Medulla oblongata (tissue), 1 donor: ENCODE results near the gene CTSD.
A peak's percentile ranks its signal among the peaks of the same experiment; 100 is the strongest.
"Not testable (repeated sequence)": the region's sequence is repeated elsewhere in the genome, so short reads cannot be mapped to it uniquely, and the experiment has no call there.

Source experiments
- DNase-seq: peaks from one replicate; pipeline ENCODE4 v3.0.0-alpha.2; 2015; ENCODE audit errors: extremely low spot score

The CTSD gene

DNA sequence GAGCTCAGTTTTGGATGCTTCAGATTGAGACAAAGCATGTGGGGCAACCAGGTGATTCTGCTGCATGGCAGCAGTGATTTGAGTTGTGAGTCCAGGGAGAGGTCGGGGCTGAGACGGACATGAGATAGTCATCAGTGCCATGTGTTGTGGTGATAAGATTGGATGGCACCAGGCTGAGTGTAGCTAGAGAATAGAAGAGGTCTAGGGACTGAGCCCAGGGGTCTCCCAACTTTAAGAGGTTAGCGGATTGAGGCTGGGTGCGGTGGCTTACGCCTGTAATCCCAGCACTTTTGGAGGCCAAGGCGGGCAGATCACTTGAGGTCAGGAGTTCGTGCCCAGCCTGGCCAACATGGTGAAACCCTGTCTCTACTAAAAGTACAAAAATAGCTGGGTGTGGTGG is 6.3 kb upstream of the CTSD start:
- no peak for DNase-seq

DNA sequence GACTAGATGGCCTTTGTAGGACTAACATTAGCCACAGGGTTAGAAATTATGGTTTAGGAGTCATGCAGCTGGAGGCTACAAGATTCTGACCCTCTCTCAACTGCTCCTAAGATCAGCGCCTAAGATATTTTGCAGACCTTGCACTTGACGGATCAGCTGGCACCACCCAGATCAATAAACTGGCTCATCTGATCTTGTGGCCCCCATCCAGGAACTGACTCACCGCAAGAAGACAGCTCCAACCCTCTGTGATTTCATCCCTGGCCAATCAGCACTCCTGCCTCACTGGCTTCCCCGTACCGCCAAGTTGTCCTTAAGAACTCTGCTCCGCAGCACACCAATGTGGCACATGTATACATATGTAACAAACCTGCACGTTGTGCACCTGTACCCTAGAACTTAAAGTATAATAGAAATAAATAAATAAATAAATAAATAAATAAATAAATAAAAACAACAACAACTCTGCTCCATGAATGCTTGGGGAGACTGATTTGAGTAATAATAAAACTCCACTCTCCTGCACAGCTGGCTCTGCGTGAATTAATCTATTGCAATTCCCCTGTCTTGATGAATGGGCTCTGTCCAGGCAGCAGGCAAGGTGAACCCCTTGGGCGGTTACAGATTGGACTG is 5.7 kb upstream of the CTSD start:
- not testable (repeated sequence) for DNase-seq

DNA sequence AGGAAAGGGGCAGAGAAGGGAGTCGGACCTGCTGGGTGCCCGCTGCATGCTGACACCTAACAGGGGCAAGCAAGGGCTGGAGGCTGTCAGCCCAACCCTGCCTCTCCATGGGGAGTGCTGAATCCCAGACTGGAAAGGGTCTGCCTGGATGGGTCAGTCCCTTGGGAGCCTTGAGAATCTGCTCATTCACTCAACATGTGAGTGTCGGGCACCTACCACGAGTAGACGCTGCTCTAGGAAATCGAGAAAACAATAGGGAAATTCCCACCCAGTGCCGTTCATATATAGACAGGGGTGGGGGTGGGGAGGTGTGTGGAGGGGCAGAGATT is 4.4 kb upstream of the CTSD start:
- no peak for DNase-seq

DNA sequence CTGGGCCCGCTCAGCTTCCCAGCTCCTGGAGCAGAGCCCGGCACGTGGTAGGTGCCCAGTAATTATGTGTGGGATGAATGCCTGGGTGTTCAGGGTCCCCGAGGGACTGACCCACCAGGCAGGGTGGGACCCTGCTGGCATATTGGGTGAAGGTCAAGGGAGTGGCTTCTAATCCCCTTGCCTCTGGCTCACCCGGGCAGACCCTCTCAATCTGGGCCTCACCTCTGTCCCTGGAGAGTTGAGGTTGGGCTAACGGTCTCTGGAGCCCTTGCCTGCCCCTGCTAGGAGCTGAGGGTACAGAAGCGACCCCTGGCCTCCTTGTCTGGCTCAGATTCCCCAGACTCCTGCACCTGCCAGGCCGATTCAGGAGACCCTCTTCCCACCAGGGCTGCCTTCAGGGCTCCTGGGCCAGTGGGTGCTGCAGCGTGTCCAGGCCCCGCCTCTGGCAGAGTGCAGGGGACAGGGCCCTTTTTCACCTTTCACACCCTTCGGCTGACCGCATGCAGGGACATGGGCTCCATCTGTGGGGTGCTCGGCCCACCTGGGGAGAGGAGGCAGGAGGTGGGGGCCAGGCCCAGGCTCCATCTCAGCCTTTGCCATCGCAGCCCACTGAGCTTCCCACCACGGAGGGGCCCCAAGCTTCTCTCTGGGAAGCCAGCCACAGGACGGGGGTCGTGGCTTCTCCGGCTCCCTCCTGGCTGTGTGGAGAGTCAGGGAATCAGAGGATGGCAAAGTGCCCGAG is 3.8 kb upstream of the CTSD start:
- no peak for DNase-seq

DNA sequence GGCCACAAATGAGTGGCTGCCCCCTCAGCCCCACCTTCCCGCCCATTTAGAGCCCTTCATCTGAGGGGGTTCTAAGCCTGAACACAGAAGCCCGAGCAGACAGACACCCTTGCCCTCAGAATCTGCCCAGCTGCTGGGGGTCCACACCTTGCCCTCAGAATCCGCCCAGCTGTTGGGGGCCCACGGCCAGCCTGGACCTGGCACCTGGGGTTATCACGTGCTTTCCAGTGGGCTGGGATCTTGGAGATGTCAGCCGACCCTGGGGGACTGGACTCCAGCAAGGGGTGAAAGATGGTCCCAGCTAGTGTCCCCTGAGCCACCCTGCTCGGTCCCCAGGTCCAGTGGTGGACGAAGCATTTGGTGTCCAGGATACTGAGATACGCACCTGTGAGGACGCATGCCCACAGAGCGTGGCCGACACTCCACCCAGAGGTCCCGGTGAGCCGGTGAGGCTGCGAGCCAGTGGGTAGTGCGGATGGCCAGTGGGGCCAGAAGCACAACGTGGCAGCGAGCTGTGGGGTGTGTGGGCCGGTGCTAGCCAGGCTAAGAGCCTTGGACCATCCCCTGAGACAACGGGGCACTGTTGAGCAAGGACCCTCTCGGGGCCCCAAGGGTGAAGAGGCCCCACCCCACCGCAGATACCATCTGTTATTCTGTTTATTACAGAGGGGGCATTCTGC is 3.1 kb upstream of the CTSD start:
- DNase-seq: no peak

DNA sequence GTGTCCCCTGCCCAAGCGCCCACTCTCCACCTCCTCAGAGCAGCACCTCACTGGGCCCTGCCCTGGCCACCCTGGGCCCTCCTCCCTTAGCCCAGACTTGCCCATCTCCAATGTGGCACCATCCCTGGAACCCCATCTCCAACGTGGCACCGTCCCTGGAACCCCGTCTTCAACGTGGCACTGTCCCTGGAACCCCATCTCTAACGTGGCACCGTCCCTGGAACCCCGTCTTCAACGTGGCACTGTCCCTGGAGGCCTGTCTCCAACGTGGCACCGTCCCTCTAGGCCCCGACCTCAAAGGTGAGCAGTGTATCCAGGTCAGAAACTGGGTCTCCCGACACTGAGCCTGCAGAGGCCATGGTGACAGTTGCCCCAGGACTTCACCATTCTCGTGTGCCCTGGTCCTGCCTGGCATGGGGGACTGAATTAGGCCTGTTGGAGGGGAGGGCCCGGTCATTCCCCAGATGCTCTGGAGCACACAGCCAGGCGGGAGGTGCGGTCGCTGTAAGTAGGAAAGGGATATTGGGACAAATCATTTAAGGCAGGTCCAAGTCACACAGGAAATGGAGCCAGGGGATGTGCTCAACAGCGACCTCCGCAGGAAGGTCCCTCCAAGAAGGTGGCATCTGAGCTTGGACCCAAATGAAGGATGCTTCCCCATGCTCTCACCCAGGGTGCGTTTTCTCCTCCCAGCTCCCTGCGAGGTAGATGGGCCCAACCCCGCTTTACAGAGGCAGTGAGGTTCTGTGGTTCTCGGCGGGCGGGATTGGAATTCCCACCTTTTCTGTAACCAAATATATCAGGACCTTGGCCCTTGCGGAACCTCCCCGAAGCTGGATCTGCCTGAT is 2.4 kb upstream of the CTSD start:
- no peak for DNase-seq

DNA sequence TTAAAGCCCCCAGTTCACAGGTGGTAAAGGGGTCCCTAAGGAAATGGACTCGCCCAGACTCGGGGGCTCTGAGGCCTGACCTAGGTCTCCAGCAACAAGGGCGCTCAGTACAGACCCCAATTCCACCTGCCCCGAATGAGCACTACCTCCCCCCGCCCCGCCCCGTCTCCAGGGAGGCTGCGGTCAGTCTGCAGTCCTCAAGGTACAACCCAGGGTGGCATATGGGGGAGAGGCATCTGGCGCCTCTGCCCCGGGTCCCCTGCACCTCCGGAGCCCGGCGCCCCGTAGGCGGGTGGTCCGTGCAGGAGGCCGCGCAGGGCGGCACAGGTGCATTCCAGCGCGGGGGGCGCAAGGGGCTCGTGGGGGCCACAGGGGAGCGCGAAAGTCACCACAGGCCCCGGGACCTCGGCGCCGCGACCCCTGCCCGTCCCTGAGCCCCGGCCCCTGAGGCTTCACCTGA is 361 bp downstream of the CTSD start:
- DNase-seq: no peak

DNA sequence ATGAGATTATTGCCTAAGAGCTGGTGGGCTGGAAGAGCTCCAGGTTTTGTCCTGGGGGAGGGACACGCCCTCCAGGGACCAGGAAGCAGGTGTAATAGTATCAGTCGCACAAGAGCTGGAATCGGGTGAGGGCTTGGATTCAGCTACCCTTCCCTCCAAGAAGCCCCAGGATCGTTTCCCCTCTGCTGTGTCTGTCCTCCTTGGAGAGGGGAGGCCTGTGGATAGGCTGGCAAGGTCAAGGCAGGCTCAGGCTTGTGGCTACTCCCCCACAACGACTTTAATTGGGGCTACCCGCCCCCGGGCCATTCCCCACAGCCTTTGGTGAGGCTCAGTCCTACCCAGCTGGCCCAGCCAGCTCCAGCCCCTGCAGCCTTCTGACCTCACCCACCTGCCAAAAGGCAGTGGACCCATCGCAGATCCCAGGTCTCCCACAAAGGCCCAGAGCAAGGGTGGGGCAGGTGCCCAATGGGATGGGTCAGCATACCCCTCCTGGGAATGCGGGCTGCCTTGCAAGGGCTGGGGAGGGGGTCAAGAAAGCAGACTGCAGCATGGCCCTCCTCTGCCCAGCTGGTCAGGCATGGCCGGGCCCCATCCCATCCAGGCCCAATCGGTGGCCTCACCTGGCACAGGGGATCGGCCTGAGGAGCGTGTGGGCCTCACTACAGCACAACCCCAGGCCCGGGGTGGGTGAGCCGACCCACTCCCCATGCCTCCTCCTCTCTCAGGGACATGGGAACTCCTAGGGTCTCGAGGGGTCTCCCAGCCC is 1.0 kb downstream of the CTSD start:
- no peak for DNase-seq

DNA sequence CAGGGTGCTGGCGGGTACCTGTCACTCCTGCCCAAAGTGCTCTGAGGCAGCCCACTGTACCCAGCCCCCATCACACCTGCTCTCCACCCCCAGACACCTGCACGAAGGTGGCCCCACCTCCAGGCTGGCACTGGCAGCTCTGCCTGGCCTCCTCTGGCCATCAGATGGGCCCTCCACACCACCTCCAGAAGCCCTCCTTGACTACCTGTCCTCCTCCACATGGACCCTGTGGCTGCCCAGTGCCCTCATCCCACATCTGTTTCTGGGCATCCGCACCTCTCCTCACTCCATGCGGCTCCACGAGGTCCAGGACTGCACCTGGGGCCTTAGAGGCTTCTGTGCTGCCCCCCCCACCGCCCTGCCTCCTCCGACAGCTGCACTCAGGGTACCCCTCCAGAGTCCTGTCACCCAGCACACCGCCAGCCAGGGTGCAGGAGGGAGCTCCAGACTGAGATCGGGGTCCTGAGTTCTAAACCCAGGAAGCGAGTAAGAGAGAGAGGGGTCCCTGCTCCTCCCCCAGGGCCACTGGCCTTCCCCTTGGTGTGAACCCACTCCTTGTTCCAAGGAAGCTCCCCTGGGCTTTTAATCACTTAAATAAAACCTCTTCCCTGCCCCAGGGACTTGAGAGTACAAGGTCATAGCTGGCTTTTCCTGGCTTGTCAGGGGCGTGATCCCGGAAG is 1.7 kb downstream of the CTSD start:
- DNase-seq: no peak

DNA sequence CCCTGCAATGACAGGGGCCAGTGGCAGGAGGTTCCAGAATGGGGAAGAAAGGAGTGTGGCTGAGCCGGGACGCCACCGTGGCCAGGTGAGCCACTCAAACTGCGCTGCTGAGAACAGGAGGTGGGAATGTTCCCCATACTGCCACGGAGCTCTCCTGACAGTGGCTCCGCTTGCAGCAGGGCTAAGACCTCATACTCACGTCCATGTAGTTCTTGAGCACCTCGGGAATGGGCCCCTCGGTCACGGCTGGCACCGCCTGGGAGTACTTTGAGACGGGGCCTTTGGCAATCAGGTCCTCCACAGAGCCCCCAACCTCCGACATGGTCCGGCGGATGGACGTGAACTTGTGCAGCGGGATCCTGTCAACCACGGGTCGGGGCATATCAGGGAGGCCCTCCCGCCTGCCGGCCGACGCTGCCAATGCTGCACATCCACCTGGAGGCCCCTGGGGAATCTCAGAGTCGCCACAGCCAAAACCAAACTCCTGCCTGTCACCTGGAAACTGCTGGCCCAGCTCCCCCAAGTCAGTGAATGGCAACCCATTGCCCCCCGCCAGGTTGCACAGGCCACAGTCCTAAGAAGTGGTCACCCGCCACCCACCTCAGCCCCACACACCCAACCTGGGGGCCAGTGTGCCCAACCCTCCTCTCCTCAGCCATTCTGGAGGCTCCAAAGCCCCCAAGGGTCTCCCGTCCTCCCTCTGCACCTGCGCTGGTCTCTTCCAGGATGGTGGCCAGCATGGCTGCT is 2.4 kb downstream of the CTSD start:
- DNase-seq: no peak

DNA sequence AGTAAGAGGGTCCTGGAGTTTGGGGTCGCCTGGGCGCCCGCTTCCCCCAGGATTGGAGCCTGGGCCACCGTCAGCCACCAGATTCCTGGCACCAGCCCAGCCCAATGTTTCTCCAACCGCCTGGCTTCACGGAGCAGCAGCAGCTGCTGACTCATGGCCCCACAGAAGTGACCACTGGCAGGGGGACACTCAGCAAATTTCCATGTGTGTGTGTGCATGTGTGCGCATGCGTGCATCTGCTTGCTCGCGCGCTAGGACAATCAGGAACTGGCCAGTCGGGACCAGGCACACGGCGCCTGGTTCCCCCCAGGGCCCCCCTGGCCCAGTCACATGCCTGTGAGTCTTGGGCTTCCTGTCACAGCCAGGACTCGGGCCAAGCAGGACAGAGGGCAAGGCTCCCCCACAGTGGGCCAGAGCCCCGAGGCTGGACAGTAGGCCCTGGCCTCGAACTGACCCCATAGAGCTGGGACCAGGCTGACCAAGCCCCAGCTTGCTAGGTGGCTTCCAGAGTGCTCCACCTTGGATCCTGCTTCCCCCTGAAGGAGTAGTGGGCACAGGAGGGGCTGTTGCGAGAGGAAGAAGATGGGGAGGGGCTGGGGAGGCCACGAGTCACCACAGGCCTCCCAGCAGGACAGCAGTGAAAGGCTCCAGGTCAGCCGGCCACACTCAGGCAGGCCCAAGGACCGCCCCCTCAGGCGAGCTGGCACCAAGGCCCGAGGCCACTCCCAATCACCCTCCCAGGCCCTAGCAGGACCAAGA is 3.2 kb downstream of the CTSD start:
- peak; percentile 96 for DNase-seq

DNA sequence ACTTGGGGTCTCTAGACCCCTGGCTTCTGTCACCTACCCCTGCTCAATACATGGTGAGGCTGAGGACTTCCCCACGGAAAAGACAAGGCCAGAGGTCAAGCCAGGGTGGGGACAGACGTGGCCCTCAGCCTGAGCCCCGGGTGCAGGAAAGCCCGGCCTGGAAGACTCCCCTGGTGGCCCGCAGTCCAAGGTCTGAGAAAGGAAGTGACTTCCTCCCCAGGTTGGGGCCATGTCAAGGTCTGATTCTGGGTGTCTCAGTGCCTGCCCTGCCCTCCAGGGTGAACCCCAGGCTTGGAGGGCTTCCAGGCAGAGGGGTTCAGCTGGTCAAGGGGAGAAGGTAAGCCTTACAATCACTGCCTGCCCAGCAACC is 3.9 kb downstream of the CTSD start:
- DNase-seq: no peak

DNA sequence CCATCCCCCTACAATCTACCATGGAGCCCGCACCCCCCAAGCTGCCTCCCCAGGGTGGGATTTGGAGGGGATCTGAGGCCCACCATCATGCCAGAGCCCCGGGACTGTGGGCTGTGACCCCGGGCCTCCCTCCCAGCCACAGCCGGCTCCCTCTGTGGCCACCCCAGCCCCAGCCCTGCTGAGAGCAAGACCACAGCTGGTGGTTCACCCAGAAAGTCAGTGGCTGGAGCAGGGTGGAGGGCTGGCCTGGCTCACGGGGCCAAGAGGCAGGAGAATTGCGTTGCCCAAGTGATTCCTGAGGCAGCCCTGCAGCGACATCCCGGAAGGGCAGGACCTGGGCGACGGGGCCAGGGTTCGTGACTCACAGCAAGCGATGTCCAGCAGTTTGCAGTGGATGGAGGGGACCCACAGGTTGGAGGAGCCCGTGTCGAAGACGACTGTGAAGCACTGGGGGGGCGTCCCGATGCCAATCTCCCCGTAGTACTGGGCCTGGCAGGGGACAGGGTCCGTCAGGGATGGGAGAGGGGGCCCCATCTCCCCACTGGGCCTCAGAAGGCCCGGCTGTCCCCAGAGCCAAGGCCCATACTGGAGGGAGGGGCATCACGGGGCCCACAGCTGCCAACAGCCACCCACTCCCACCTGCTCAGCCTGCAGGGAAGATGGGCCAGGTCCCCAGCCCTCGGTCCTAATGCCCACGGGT is 4.4 kb downstream of the CTSD start:
- no peak for DNase-seq

DNA sequence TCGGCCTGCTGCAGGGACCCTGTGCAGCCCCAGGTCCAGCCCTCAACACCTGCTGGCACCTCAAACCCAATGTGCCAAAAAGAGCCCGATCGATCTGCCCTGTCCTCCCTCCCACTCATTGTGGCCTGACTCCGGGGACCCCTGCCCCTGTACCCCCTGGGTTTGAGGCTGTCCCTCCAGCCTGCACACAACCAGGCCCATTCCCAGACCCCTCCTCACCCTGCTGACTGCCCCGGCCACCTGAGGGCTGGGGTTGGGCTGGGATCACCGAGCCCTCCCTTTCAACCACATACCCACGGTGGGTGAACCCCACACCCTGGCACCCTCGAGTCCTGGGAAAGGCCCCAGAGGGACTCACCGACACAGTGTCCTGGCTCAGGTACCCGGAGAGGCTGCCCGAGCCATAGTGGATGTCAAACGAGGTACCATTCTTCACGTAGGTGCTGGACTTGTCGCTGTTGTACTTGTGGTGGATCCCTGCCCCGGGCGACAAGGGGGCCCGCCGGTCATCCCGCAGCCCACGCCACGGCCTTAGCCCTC is 5.0 kb downstream of the CTSD start:
- no peak for DNase-seq

DNA sequence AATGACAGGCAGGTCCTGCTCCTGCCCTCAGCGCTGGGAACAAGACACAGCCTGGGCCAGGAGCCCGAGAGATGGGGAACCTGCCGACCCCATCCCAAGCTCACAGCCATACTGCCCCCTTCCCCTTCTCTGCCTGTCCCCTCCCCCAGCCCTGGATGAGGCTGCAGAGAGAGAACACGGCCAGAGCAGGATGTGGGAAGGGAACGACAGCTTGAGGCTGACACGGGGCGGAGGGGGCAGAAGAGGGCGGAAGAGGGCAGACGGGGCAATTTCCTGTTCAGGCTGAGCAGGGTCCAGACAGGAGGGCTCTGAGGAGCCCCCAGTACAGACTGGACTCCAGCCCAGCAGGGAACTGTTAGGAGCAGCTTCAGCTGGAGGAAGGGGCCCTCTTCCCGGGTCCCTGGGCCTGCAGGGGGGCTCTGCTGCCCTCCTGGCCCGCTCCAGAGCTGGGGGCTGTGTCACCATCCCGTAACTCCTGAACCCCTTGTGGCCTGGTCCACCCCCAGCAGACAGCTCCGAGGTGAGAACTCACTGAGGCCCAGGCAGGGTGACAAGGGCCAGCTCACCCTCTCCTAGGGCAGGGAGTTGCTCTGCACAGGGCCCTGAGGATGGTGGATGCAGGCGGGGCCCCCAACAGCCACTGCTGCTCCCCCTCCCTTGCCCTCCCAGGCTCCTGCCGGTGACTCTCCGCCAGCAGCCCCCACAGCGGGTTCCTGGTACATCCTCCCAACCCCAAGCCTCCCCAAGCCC is 5.7 kb downstream of the CTSD start:
- DNase-seq: peak; percentile 65

DNA sequence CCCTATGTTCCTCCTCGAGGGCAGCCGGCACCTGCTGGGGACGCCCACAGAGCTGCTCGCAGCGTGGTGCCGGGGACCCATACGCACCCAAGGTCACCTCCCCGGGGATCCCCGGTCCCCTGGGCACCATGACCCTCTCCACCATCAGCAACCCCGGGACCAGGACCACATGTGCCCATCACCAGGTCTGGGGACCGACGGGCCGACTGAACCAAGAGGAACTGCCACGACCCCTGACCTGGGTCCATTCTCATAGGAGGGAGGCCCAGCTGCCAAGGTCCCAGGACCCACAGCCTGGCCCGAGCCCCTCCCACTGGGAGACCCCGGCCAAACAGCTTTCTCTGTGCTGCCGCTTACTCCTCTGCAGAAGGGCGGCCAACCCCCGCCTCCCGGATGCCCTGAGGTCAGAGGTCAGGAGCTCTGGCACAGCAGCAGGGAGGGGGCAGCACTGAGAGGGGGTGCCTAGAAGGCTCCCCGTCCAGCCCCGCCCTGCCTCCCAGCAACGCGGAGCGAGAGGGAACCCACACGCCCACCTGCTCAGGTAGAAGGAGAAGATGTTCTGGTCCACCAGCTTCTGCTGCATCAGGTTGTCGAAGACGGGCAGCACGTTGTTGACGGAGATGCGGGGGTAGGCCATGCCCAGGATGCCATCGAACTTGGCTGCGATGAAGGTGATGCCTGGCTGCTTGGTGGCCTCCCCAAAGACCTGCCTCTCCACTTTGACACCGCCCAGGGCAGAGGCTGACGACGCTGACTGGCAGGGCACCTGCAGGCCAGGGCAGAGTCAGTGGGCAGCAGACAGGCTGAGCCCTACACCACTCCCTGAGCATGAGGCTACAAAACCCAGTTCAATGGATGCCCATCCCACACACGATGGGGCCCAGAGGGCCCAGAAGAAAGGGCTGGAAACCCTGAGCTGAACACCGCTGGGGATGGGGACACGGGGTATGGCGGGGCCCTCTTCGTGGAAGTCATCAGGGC is 6.6 kb downstream of the CTSD start:
- DNase-seq: no peak
